ENCODE measurements around the gene NPVF. TPM values are rescaled to one million over a fixed set of nuclear protein-coding genes. Genes with fewer than 3 reads are reported as not detected.

The NPVF gene
- total and polyA plus RNA-seq, 2 experiments from 2014 or later = not detected

GRCh38 chr7:25189197-25189596, 39.1 kb downstream of the NPVF start:
- H3K27me3 ChIP-seq (replicated peaks; ENCODE audit: insufficient read depth) = no peaks in the 10 kb centered on the region; the same call in none of the 2 replicates
- no peaks in the 10 kb centered on the region for H3K9me3 ChIP-seq (ENCODE audit: low read depth)
- H3K9me2 ChIP-seq (ENCODE audit: insufficient read depth) = no peaks in the 10 kb centered on the region
- no peaks in the 10 kb centered on the region for H3K79me2 ChIP-seq (ENCODE audit: insufficient read depth)
- no peak overlapping the region for H3K4me2 ChIP-seq (ENCODE audit: unreplicated experiment)
- H3K4me1 ChIP-seq (ENCODE audit: insufficient read depth) = no peaks in the 10 kb centered on the region
- TF ChIP-seq EZH2phosphoT487 (IDR thresholded peaks at IDR 0.05; ENCODE audit: insufficient read depth, low read depth) = no peak
- TF ChIP-seq EZH2 (IDR thresholded peaks at IDR 0.05; ENCODE audit: insufficient read depth, poor library complexity, severe bottlenecking) = no peak
- no peaks in the 10 kb centered on the region for H4K20me1 ChIP-seq (ENCODE audit: insufficient read depth)
- no peak overlapping the region for H3K4me3 ChIP-seq
- WGBS, 2 experiments (ENCODE audit: low coverage in 1 of 2, low lambda C conversion rate in 2 of 2, missing lambda C conversion rate in 2 of 2) = 79 to 84% methylated on average over 6 of the region's 6 CpGs
- no peak overlapping the region for H2AFZ ChIP-seq
- in situ Hi-C loops (cut with MboI) = no loop called here
- H3F3A ChIP-seq (ENCODE audit: insufficient read depth) = no peaks in the 10 kb centered on the region
- H3K9ac ChIP-seq = no peak overlapping the region
- H3K36me3 ChIP-seq (ENCODE audit: low read depth) = no peaks in the 10 kb centered on the region
- H3K27ac ChIP-seq = no peak overlapping the region
- no peak for DNase-seq

- H3K4me1 ChIP-seq (ENCODE audit: insufficient read depth) = peaks cover 7% of the 10 kb centered on the region; the same call in 1 of the 2 replicates
- no peak for DNase-seq
- no peaks in the 10 kb centered on the region for H3K79me2 ChIP-seq (ENCODE audit: insufficient read depth)
- H3K27me3 ChIP-seq (replicated peaks; ENCODE audit: insufficient read depth) = no peaks in the 10 kb centered on the region; the same call in none of the 2 replicates
- whole genome bisulfite sequencing, 2 experiments (ENCODE audit: low coverage in 1 of 2, low lambda C conversion rate in 2 of 2, missing lambda C conversion rate in 2 of 2) = 76 to 78% methylated on average over 8 of the region's 8 CpGs
- H3F3A ChIP-seq (ENCODE audit: insufficient read depth) = no peaks in the 10 kb centered on the region
- TF ChIP-seq EZH2 (IDR thresholded peaks at IDR 0.05; ENCODE audit: insufficient read depth, poor library complexity, severe bottlenecking) = no peak
- no peak for TF ChIP-seq EZH2phosphoT487 (IDR thresholded peaks at IDR 0.05; ENCODE audit: insufficient read depth, low read depth)
- H3K9me2 ChIP-seq (ENCODE audit: insufficient read depth) = no peaks in the 10 kb centered on the region
- no peak overlapping the region for H3K4me2 ChIP-seq (ENCODE audit: unreplicated experiment)
- no peak overlapping the region for H3K9ac ChIP-seq
- H4K20me1 ChIP-seq (ENCODE audit: insufficient read depth) = no peaks in the 10 kb centered on the region
- no peak overlapping the region for H2AFZ ChIP-seq
- no peaks in the 10 kb centered on the region for H3K36me3 ChIP-seq (ENCODE audit: low read depth)
- in situ Hi-C loops (cut with MboI) = no loop called here
- H3K27ac ChIP-seq = no peak overlapping the region
- H3K4me3 ChIP-seq = no peak overlapping the region
- no peaks in the 10 kb centered on the region for H3K9me3 ChIP-seq (ENCODE audit: low read depth)
Measured at GRCh38 chr7:25187932-25188331, 40.4 kb downstream of the NPVF start.

GRCh38 chr7:25186436-25186835, 41.9 kb downstream of the NPVF start:
- Histone ChIP-seq H3K9me2 (ENCODE audit: insufficient read depth) (no peaks in the 10 kb centered on the region), H3K27ac (no peak overlapping the region), H3K79me2 (ENCODE audit: insufficient read depth) (no peaks in the 10 kb centered on the region), H3K4me3 (no peak overlapping the region), H3K4me1 (ENCODE audit: insufficient read depth) (peaks cover 8% of the 10 kb centered on the region; the same call in 1 of the 2 replicates), H2AFZ (no peak overlapping the region), H3K36me3 (ENCODE audit: low read depth) (no peaks in the 10 kb centered on the region), H3K4me2 (ENCODE audit: unreplicated experiment) (no peak overlapping the region), H3K9ac (no peak overlapping the region), H4K20me1 (ENCODE audit: insufficient read depth) (no peaks in the 10 kb centered on the region), H3K9me3 (ENCODE audit: low read depth) (no peaks in the 10 kb centered on the region), H3F3A (ENCODE audit: insufficient read depth) (no peaks in the 10 kb centered on the region), H3K27me3 (replicated peaks; ENCODE audit: insufficient read depth) (no peaks in the 10 kb centered on the region)
- in situ Hi-C loops (cut with MboI) = no loop called here
- DNase-seq = no peak
- TF ChIP-seq EZH2 (IDR thresholded peaks at IDR 0.05; ENCODE audit: insufficient read depth, poor library complexity, severe bottlenecking) = no peak
- TF ChIP-seq EZH2phosphoT487 (IDR thresholded peaks at IDR 0.05; ENCODE audit: insufficient read depth, low read depth) = no peak
- 76 to 79% methylated on average over 6 of the region's 6 CpGs for WGBS, 2 experiments (ENCODE audit: low coverage in 1 of 2, low lambda C conversion rate in 2 of 2, missing lambda C conversion rate in 2 of 2)

GRCh38 chr7:25181532-25181931, 46.8 kb downstream of the NPVF start:
- Histone ChIP-seq H3K4me1 (ENCODE audit: insufficient read depth) (peaks cover 8% of the 10 kb centered on the region; the same call in 1 of the 2 replicates), H3K9me2 (ENCODE audit: insufficient read depth) (no peaks in the 10 kb centered on the region), H3K4me2 (ENCODE audit: unreplicated experiment) (no peak overlapping the region), H3K27ac (no peak overlapping the region), H3K36me3 (ENCODE audit: low read depth) (no peaks in the 10 kb centered on the region), H3K9me3 (ENCODE audit: low read depth) (no peaks in the 10 kb centered on the region), H3F3A (ENCODE audit: insufficient read depth) (no peaks in the 10 kb centered on the region), H4K20me1 (ENCODE audit: insufficient read depth) (no peaks in the 10 kb centered on the region), H3K27me3 (replicated peaks; ENCODE audit: insufficient read depth) (no peaks in the 10 kb centered on the region), H3K79me2 (ENCODE audit: insufficient read depth) (no peaks in the 10 kb centered on the region), H3K4me3 (no peak overlapping the region), H2AFZ (no peak overlapping the region), H3K9ac (no peak overlapping the region)
- no peak for TF ChIP-seq EZH2 (IDR thresholded peaks at IDR 0.05; ENCODE audit: insufficient read depth, poor library complexity, severe bottlenecking)
- TF ChIP-seq EZH2phosphoT487 (IDR thresholded peaks at IDR 0.05; ENCODE audit: insufficient read depth, low read depth) = no peak
- 80 to 88% methylated on average over 3 of the region's 3 CpGs for WGBS, 2 experiments (ENCODE audit: low coverage in 1 of 2, low lambda C conversion rate in 2 of 2, missing lambda C conversion rate in 2 of 2)
- in situ Hi-C loops (cut with MboI) = no loop called here
- no peak for DNase-seq

GRCh38 chr7:25180946-25181345, 47.3 kb downstream of the NPVF start:
- WGBS, 2 experiments (ENCODE audit: low coverage in 1 of 2, low lambda C conversion rate in 2 of 2, missing lambda C conversion rate in 2 of 2) = 62 to 71% methylated on average over 7 of the region's 7 CpGs

More at GRCh38 chr7:25180946-25181345, 47.3 kb downstream of the NPVF start:
- H3K4me3 ChIP-seq = peak overlapping the region; percentile 76; the same call in 1 of the 2 replicates
- no peaks in the 10 kb centered on the region for H3K79me2 ChIP-seq (ENCODE audit: insufficient read depth)
- in situ Hi-C loops (cut with MboI) = no loop called here
- no peak overlapping the region for H3K4me2 ChIP-seq (ENCODE audit: unreplicated experiment)
- H3K27ac ChIP-seq = no peak overlapping the region
- no peaks in the 10 kb centered on the region for H4K20me1 ChIP-seq (ENCODE audit: insufficient read depth)
- H3K9me2 ChIP-seq (ENCODE audit: insufficient read depth) = no peaks in the 10 kb centered on the region
- H3K9me3 ChIP-seq (ENCODE audit: low read depth) = no peaks in the 10 kb centered on the region
- peaks cover 8% of the 10 kb centered on the region; the same call in 1 of the 2 replicates for H3K4me1 ChIP-seq (ENCODE audit: insufficient read depth)
- DNase-seq = peak; percentile 12
- no peaks in the 10 kb centered on the region for H3F3A ChIP-seq (ENCODE audit: insufficient read depth)
- no peaks in the 10 kb centered on the region for H3K36me3 ChIP-seq (ENCODE audit: low read depth)
- no peak for TF ChIP-seq EZH2 (IDR thresholded peaks at IDR 0.05; ENCODE audit: insufficient read depth, poor library complexity, severe bottlenecking)
- TF ChIP-seq EZH2phosphoT487 (IDR thresholded peaks at IDR 0.05; ENCODE audit: insufficient read depth, low read depth) = no peak
- peak overlapping the region; percentile 89 for H2AFZ ChIP-seq
- H3K9ac ChIP-seq = no peak overlapping the region
- H3K27me3 ChIP-seq (replicated peaks; ENCODE audit: insufficient read depth) = no peaks in the 10 kb centered on the region
